Measurements from ENCODE around the gene SSBP4.

- TF ChIP-seq CTCF (IDR thresholded peaks at IDR 0.05) (no peak), POLR2AphosphoS5 (IDR thresholded peaks at IDR 0.05) (no peak)
These were observed 16.9 kb downstream of the SSBP4 start for GRCh38 chr19:18435842-18436670.
